Activated T-cell treated with anti-CD3 and anti-CD28 coated beads, Interleukin-2, amount 50 U/mL, for 4 hours (primary cell): ENCODE data around the gene CILP2. TPM values are rescaled to one million over a fixed set of nuclear protein-coding genes. Genes with fewer than 3 reads are reported as not detected.

Source experiments
- ATAC-seq, 2 donors: fragments of 200-7000 bp; cut with Tn5 transposase; one replicate each; pipeline ENCODE4 v1.10.0; 2021
- DNase-seq: peaks from one replicate; pipeline ENCODE4 v3.0.0-alpha.2; 2020
- H3K27me3 Mint-ChIP-seq: one replicate; pipeline ENCODE4 v1.8.0; 2021; ENCODE audit warnings: low read depth, mixed read lengths
- H3K36me3 Mint-ChIP-seq: one replicate; pipeline ENCODE4 v1.8.0; 2022; ENCODE audit warnings: mixed read lengths; ENCODE audit not compliant: insufficient read depth
- H3K4me1 Mint-ChIP-seq: one replicate; pipeline ENCODE4 v1.8.0; 2021; ENCODE audit warnings: low read depth, mixed read lengths
- H3K4me3 Mint-ChIP-seq: one replicate; pipeline ENCODE4 v1.8.0; 2021; ENCODE audit warnings: mild to moderate bottlenecking, moderate library complexity, mixed read lengths
- H3K9me3 Mint-ChIP-seq: one replicate; pipeline ENCODE4 v1.8.0; 2021; ENCODE audit warnings: mixed read lengths
- total RNA-seq, 3 donors: library from RNA; stranded (reverse); gene quantifications; one replicate each; pipeline ENCODE4 v1.2.1, GENCODE V29; 2021

CILP2 gene
- total RNA-seq, result under 1 TPM; 0.13 to 0.19 (median 0.18) TPM

- no peaks in the 10 kb centered on the region for H3K36me3 Mint-ChIP-seq
- peak within 1 kb of the TSS; percentile 60 for H3K4me3 Mint-ChIP-seq
- DNase-seq (peak; percentile 47), ATAC-seq (no peak)
- peaks cover 5% of the 10 kb centered on the region for H3K27me3 Mint-ChIP-seq
- H3K4me1 Mint-ChIP-seq, result peaks cover 33% of the 10 kb centered on the region
- H3K9me3 Mint-ChIP-seq, result no peaks in the 10 kb centered on the region
These were observed at the start of gene CILP2 for GRCh38 chr19:19538061-19538784. Gene CILP2 (plus strand): TSS chr19:19538265. CDS start chr19:19538350, 85 bp downstream.

- ATAC-seq (peak; percentile 83 to 87), DNase-seq (peak; percentile 73)
- Mint-ChIP-seq H3K4me1 (peaks cover 52% of the 10 kb centered on the region), H3K36me3 (peaks cover 8% of the 10 kb centered on the region), H3K9me3 (no peaks in the 10 kb centered on the region), H3K4me3 (peak overlapping the region; percentile 59), H3K27me3 (no peaks in the 10 kb centered on the region)
These were observed 49.0 kb upstream of the CILP2 start for GRCh38 chr19:19488875-19489690.

- ATAC-seq, result peak; percentile 7 to 9
- Mint-ChIP-seq H3K27me3 (no peaks in the 10 kb centered on the region), H3K36me3 (peaks cover 11% of the 10 kb centered on the region), H3K4me3 (peak overlapping the region; percentile 29), H3K9me3 (no peaks in the 10 kb centered on the region), H3K4me1 (peaks cover 52% of the 10 kb centered on the region)
- DNase-seq, result no peak
These were observed 48.3 kb upstream of the CILP2 start for GRCh38 chr19:19489804-19490204.

- Mint-ChIP-seq H3K27me3 (no peaks in the 10 kb centered on the region), H3K36me3 (peaks cover 12% of the 10 kb centered on the region), H3K4me3 (peak overlapping the region; percentile 29), H3K9me3 (no peaks in the 10 kb centered on the region), H3K4me1 (peaks cover 48% of the 10 kb centered on the region)
- ATAC-seq, result peak; percentile 30 to 45
- DNase-seq, result peak; percentile 77
These were observed 47.7 kb upstream of the CILP2 start for GRCh38 chr19:19490214-19490968.

GRCh38 chr19:19491321-19492025 lies 46.6 kb upstream of the CILP2 start:
- Mint-ChIP-seq H3K4me3 (no peak overlapping the region), H3K36me3 (peaks cover 18% of the 10 kb centered on the region), H3K4me1 (peaks cover 44% of the 10 kb centered on the region), H3K9me3 (no peaks in the 10 kb centered on the region), H3K27me3 (no peaks in the 10 kb centered on the region)
- no peak for DNase-seq
- no peak for ATAC-seq

GRCh38 chr19:19492026-19492610 lies 45.9 kb upstream of the CILP2 start:
- H3K4me3 Mint-ChIP-seq, result no peak overlapping the region
- no peak for DNase-seq
- peaks cover 20% of the 10 kb centered on the region for H3K36me3 Mint-ChIP-seq
- peaks cover 38% of the 10 kb centered on the region for H3K4me1 Mint-ChIP-seq
- no peaks in the 10 kb centered on the region for H3K9me3 Mint-ChIP-seq
- no peaks in the 10 kb centered on the region for H3K27me3 Mint-ChIP-seq
- ATAC-seq, result no peak

GRCh38 chr19:19493841-19494546 lies 44.1 kb upstream of the CILP2 start:
- no peak for ATAC-seq
- no peak for DNase-seq

GRCh38 chr19:19495614-19496603 lies 42.2 kb upstream of the CILP2 start:
- ATAC-seq, result no peak
- Mint-ChIP-seq H3K9me3 (no peaks in the 10 kb centered on the region), H3K4me3 (no peak overlapping the region), H3K4me1 (peaks cover 2% of the 10 kb centered on the region), H3K36me3 (peaks cover 20% of the 10 kb centered on the region), H3K27me3 (no peaks in the 10 kb centered on the region)
- DNase-seq, result no peak

More at GRCh38 chr19:19493841-19494546, 44.1 kb upstream of the CILP2 start:
- H3K36me3 Mint-ChIP-seq, result peaks cover 20% of the 10 kb centered on the region
- no peak overlapping the region for H3K4me3 Mint-ChIP-seq
- no peaks in the 10 kb centered on the region for H3K9me3 Mint-ChIP-seq
- H3K4me1 Mint-ChIP-seq, result peaks cover 20% of the 10 kb centered on the region
- H3K27me3 Mint-ChIP-seq, result no peaks in the 10 kb centered on the region

- Mint-ChIP-seq H3K36me3 (peaks cover 34% of the 10 kb centered on the region), H3K27me3 (no peaks in the 10 kb centered on the region)
- no peak for ATAC-seq
These were observed 39.6 kb upstream of the CILP2 start for GRCh38 chr19:19498255-19498991.

GRCh38 chr19:19499272-19499995 lies 38.6 kb upstream of the CILP2 start:
- Mint-ChIP-seq H3K9me3 (no peaks in the 10 kb centered on the region), H3K4me1 (no peaks in the 10 kb centered on the region), H3K4me3 (no peak overlapping the region), H3K36me3 (peaks cover 40% of the 10 kb centered on the region), H3K27me3 (no peaks in the 10 kb centered on the region)
- DNase-seq, result no peak
- ATAC-seq, result no peak

More at GRCh38 chr19:19498255-19498991, 39.6 kb upstream of the CILP2 start:
- H3K4me1 Mint-ChIP-seq, result peaks cover 2% of the 10 kb centered on the region
- no peak for DNase-seq
- H3K4me3 Mint-ChIP-seq, result no peak overlapping the region
- no peaks in the 10 kb centered on the region for H3K9me3 Mint-ChIP-seq

- Mint-ChIP-seq H3K36me3 (peaks cover 34% of the 10 kb centered on the region), H3K27me3 (no peaks in the 10 kb centered on the region)
- ATAC-seq, result no peak
These were observed 37.0 kb upstream of the CILP2 start for GRCh38 chr19:19500975-19501644.

More at GRCh38 chr19:19500975-19501644, 37.0 kb upstream of the CILP2 start:
- Mint-ChIP-seq H3K4me1 (no peaks in the 10 kb centered on the region), H3K9me3 (no peaks in the 10 kb centered on the region), H3K4me3 (no peak overlapping the region)
- DNase-seq, result no peak
